Occipital lobe (tissue), 2 donors: ENCODE results near the gene VAT1. TPM values are rescaled to one million over a fixed set of nuclear protein-coding genes. Genes with fewer than 3 reads are reported as not detected.
A peak's percentile ranks its signal among the peaks of the same experiment; 100 is the strongest.

Source experiments
- DNase-seq: peaks from one replicate; lab custom pipeline; 2025; lab: John Stamatoyannopoulos, UW
- total RNA-seq: library from RNA; depleted of rRNA; stranded (reverse); fragments of >200 nt; gene quantifications from one replicate; pipeline ENCODE4 v1.2.3, GENCODE V29; 2014

VAT1 gene
- total RNA-seq, 1 donor from 2014 or later, result 58.3 TPM

- DNase-seq, result no peak
Observed at GRCh38 chr17:43027091-43028032, 5.2 kb upstream of the VAT1 start.

GRCh38 chr17:43026595-43026994, 4.4 kb upstream of the VAT1 start:
- no peak for DNase-seq

- no peak for DNase-seq
Observed at GRCh38 chr17:43025766-43026537, 3.8 kb upstream of the VAT1 start.

- no peak for DNase-seq
Observed at GRCh38 chr17:43025290-43025657, 3.1 kb upstream of the VAT1 start.

- peak; percentile 82 for DNase-seq
Observed at GRCh38 chr17:43024407-43025289, 2.5 kb upstream of the VAT1 start, which contains the start of gene RND2. Gene RND2 (plus strand): TSS chr17:43025231. CDS start chr17:43025348, 117 bp downstream.

GRCh38 chr17:43020789-43021740, 1.1 kb downstream of the VAT1 start:
- no peak for DNase-seq

- DNase-seq, result no peak
Observed at GRCh38 chr17:43020030-43020621, 2.1 kb downstream of the VAT1 start.

- no peak for DNase-seq
Observed at GRCh38 chr17:43019418-43019817, 2.8 kb downstream of the VAT1 start.

- no peak for DNase-seq
Observed at GRCh38 chr17:43018932-43019331, 3.3 kb downstream of the VAT1 start.

- no peak for DNase-seq
Observed at GRCh38 chr17:43018008-43018853, 4.0 kb downstream of the VAT1 start.

- DNase-seq, result no peak
Observed at GRCh38 chr17:43016216-43016615, 6.0 kb downstream of the VAT1 start.

- no peak for DNase-seq
Observed at GRCh38 chr17:43015579-43015978, 6.6 kb downstream of the VAT1 start.

GRCh38 chr17:43014649-43015542, 7.3 kb downstream of the VAT1 start:
- DNase-seq, result no peak

GRCh38 chr17:43014020-43014648, 8.1 kb downstream of the VAT1 start:
- DNase-seq, result no peak

- no peak for DNase-seq
Observed at GRCh38 chr17:43013296-43013695, 8.9 kb downstream of the VAT1 start.

- DNase-seq, result no peak
Observed at GRCh38 chr17:43011728-43012472, 10.3 kb downstream of the VAT1 start.
